Upper lobe of left lung (tissue), 4 donors: ENCODE results near the gene TMEM225B.
"Not testable (repeated sequence)": the region's sequence is repeated elsewhere in the genome, so short reads cannot be mapped to it uniquely, and the experiment has no call there.

Experiments used
- CTCF ChIP-seq, 6 experiments: fragments of 450-650 bp in 4 of 6; fragments of 200-600 bp in 2 of 6; sonication (generic) in 2 of 6; IDR thresholded peaks; one replicate each; pipeline ENCODE4 v1.5.1; 2016 to 2019; ENCODE audit warnings: antibody characterized with exemption in 6 of 6
- POLR2A ChIP-seq, 4 donors: fragments of 450-650 bp; IDR thresholded peaks; one replicate each; pipeline ENCODE4 v1.5.1; 2016 to 2017; ENCODE audit warnings: antibody characterized with exemption in 4 of 4, mild to moderate bottlenecking in 2 of 4
- POLR2AphosphoS5 ChIP-seq, 2 donors: sonication (generic); formaldehyde crosslinking; IDR thresholded peaks; one replicate each; pipeline ENCODE4 v1.5.1; 2017; ENCODE audit warnings: antibody characterized with exemption in 2 of 2

DNA sequence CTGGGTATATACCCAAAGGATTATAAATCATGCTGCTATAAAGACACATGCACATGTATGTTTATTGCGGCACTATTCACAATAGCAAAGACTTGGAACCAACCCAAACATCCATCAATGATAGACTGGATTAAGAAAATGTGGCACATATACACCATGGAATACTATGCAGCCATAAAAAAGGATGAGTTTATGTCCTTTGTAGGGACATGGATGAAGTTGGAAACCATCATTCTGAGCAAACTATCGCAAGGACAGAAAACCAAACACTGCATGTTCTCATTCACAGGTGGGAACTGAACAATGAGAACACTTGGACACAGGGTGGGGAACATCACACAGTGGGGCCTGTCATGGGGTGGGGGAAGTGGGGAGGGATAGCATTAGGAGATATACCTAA lies 48.5 kb upstream of the TMEM225B start:
- TF ChIP-seq CTCF, POLR2A, POLR2AphosphoS5 (IDR thresholded peaks at IDR 0.05): not testable (repeated sequence)
